Activated naive CD4-positive, alpha-beta T cell treated with anti-CD3 and anti-CD28 coated beads, Interleukin-2, amount 10 ng/mL, durations not matched to agents 7 days and 5 days (primary cell): ENCODE results near the gene PCYOX1L.
A peak's percentile ranks its signal among the peaks of the same experiment; 100 is the strongest.

ENCODE experiments used
- CTCF ChIA-PET: fragments of 350-600 bp; sonication (Branson Sonifier 250); formaldehyde crosslinking; loops from one replicate; lab custom pipeline; 2021; ENCODE audit warnings: antibody characterized with exemption; lab: Charles Lee
- DNase-seq: peaks from one replicate; pipeline ENCODE4 v3.0.0-alpha.2; 2020
- H3K27ac Mint-ChIP-seq: one replicate; pipeline ENCODE4 v1.8.0; 2021; ENCODE audit warnings: mild to moderate bottlenecking, moderate library complexity, mixed read lengths
- H3K27me3 Mint-ChIP-seq: one replicate; pipeline ENCODE4 v1.8.0; 2021; ENCODE audit warnings: mild to moderate bottlenecking, mixed read lengths
- H3K36me3 Mint-ChIP-seq: one replicate; pipeline ENCODE4 v1.8.0; 2021; ENCODE audit warnings: mixed read lengths
- H3K4me1 Mint-ChIP-seq: one replicate; pipeline ENCODE4 v1.8.0; 2021; ENCODE audit warnings: mixed read lengths
- H3K4me3 Mint-ChIP-seq: one replicate; pipeline ENCODE4 v1.8.0; 2021; ENCODE audit warnings: mild to moderate bottlenecking, moderate library complexity, mixed read lengths
- H3K9me3 Mint-ChIP-seq: one replicate; pipeline ENCODE4 v1.8.0; 2021; ENCODE audit warnings: mixed read lengths

PCYOX1L gene

DNA sequence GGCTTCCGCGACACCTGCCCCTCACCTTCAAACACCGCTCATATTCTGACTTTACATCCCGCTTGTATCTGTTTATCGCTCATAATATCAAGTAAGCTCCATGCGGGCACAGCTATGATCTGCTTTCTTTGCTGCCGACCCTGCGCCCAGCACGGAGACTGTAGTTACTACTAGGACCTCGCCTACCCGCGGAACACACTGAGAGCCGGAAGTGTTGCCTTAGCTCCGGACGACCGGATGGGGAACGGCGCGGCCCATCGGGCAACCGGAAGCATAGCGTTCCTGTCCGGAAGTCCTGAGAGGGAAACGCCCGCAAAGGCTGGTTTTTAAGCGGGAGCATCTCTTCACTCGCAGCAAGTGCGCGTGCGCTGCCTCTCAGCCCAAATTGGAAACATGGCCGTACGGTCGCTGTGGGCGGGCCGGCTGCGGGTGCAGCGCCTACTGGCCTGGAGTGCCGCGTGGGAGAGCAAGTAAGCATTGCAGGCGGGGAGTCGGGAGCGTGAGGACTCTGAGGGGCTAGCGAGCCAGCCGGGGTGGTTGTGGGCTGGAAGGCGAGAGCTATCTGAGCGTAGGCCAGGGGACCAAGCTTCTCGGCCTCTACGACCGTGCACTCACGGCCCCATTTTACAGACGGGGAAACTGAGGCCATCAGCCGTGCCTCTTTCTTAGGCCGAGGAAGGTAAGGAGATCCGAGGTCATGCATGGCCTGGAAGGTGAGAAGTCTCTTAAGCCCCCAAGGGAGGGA lies 12.5 kb upstream of the PCYOX1L start, which contains the start of gene GRPEL2:
Gene GRPEL2 (plus strand): TSS at position 353 of the 745 bp plus-strand sequence. CDS start 41 bp downstream, at position 394.
- Mint-ChIP-seq H3K36me3 (peaks cover 42% of the 10 kb centered on the region), H3K4me3 (peak within 1 kb of the TSS; percentile 80), H3K4me1 (peaks cover 56% of the 10 kb centered on the region), H3K27ac (peak within 1 kb of the TSS; percentile 86), H3K27me3 (no peaks in the 10 kb centered on the region), H3K9me3 (no peaks in the 10 kb centered on the region)
- CTCF ChIA-PET: interaction anchor here (1.7 to 3.2 kb wide), 4 partner anchors 12 to 27 kb away, joined by 5 to 21 read pairs (median 6); partner anchors contain the start of gene PCYOX1L
- DNase-seq: peak; percentile 94

DNA sequence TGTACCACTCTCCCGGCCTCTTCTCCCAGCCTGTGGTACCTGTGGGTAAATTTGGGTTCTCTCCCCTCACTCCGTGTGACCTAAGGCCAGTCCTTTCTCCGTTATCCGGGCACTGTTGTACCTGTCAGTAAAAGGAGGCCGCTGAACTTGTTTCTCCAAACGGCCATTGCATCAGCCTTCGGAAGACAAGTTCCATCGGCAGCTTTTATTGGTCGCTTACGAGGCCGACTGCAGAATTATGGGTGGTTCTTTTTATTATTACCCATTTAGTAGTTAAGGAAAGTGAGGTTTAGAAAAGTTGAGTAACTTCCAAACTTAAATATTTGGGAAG lies 12.0 kb upstream of the PCYOX1L start:
- no peaks in the 10 kb centered on the region for H3K27me3 Mint-ChIP-seq
- peak overlapping the region; percentile 86 for H3K27ac Mint-ChIP-seq
- CTCF ChIA-PET: interaction anchor here (1.1 to 3.2 kb wide), 4 partner anchors 12 to 24 kb away, joined by 5 to 21 read pairs (median 6); partner anchors contain the start of gene PCYOX1L
- peaks cover 61% of the 10 kb centered on the region for H3K4me1 Mint-ChIP-seq
- DNase-seq: peak; percentile 36
- H3K9me3 Mint-ChIP-seq: no peaks in the 10 kb centered on the region
- H3K4me3 Mint-ChIP-seq: peak overlapping the region; percentile 80
- peaks cover 47% of the 10 kb centered on the region for H3K36me3 Mint-ChIP-seq

DNA sequence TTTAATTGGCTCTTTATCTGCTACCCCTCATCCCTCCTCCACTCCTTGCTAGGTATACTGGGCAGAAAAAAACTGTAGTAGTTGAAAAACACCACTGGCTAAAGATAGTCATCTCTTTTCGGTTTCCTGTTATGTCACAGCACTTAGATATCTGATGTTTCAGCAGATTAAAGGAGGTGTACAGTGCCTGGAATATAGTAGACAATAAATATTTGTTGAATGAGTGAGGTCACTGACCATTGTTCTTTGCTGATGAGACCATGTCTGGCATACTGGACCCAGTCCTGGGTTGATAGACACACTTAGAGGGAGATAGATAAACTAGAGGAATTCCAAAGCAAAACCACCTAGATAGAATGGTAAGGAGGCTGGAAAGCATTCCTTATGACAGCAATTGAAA lies 9.3 kb upstream of the PCYOX1L start:
- peaks cover 70% of the 10 kb centered on the region for H3K36me3 Mint-ChIP-seq
- CTCF ChIA-PET: no interaction called here
- H3K9me3 Mint-ChIP-seq: no peaks in the 10 kb centered on the region
- no peak for DNase-seq
- H3K27me3 Mint-ChIP-seq: no peaks in the 10 kb centered on the region
- peaks cover 82% of the 10 kb centered on the region for H3K4me1 Mint-ChIP-seq
- H3K4me3 Mint-ChIP-seq: peak overlapping the region; percentile 80
- H3K27ac Mint-ChIP-seq: peak overlapping the region; percentile 89

DNA sequence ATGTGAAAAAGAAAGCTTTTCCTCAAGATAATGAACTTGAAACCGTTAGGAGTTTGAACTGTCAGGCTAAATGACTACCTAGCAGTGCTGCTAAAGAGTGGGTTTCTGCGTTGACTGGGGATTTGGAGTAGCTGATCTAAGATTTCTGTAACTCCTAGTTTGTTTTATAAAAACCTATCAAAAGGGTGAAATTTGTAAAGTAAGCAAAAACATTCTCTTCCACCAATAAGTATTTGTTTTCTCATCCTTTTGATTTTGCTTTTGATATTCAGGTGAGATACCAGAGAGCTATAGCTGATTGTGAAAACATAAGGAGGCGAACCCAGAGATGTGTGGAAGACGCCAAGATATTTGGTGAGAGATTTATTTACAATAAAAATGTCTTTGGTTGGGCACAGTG lies 8.5 kb upstream of the PCYOX1L start:
- Mint-ChIP-seq H3K27me3 (no peaks in the 10 kb centered on the region), H3K27ac (peak overlapping the region; percentile 89), H3K4me3 (peak overlapping the region; percentile 80), H3K9me3 (no peaks in the 10 kb centered on the region), H3K36me3 (peaks cover 77% of the 10 kb centered on the region), H3K4me1 (peaks cover 81% of the 10 kb centered on the region)
- CTCF ChIA-PET: interaction anchor here (0.9 to 1.7 kb wide), 2 partner anchors 8 to 11 kb away, joined by 3 read pairs; partner anchors contain the start of gene PCYOX1L
- no peak for DNase-seq

DNA sequence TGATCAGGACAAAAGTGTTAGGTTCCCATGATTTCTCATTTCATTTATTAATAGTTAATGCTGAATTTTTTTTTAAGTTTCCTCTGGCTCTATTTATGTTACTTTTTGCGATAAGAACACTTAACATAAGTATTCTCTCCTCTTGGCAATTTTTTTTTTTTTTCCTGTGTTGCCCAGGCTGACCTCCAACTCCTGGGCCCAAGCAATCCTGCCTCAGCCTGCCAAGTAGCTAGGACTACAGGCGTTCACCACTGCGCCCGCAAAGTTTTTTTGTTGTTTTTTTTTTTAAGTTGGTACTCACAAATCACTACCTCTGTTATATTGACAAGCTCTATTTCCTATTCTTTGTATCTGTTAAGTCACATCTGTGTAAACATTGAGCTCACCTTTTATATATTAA lies 5.7 kb upstream of the PCYOX1L start:
- Mint-ChIP-seq H3K27ac (peak overlapping the region; percentile 4), H3K4me3 (no peak overlapping the region), H3K9me3 (no peaks in the 10 kb centered on the region), H3K4me1 (peaks cover 90% of the 10 kb centered on the region), H3K36me3 (peaks cover 82% of the 10 kb centered on the region), H3K27me3 (no peaks in the 10 kb centered on the region)
- CTCF ChIA-PET: no interaction called here
- DNase-seq: no peak

DNA sequence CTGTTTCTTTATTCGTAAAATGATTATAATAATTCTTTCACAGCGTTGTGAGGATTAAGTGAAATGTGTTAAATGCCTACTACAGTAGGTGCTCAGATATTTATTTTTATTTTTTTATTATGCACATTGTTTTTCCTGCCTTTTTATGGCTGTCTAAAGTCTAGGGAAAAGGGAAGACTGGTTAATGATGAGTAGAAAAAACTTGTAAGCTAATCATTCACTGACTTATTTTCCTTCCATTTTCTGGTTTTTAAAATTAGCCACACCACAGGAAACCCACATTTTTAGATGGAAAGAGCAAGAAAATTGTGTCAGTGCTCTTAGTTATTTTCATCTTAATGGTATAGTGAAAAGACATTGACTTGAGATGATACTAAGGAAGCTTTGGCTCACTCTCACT lies 3.9 kb upstream of the PCYOX1L start:
- H3K4me1 Mint-ChIP-seq: peaks cover 87% of the 10 kb centered on the region
- DNase-seq: no peak
- no peaks in the 10 kb centered on the region for H3K9me3 Mint-ChIP-seq
- peaks cover 67% of the 10 kb centered on the region for H3K36me3 Mint-ChIP-seq
- H3K4me3 Mint-ChIP-seq: no peak overlapping the region
- CTCF ChIA-PET: interaction anchor here (1.5 to 2.4 kb wide), 2 partner anchors 14 to 18 kb away, joined by 4 to 7 read pairs; no protein-coding TSS in a partner anchor
- H3K27me3 Mint-ChIP-seq: no peaks in the 10 kb centered on the region
- peak overlapping the region; percentile 77 for H3K27ac Mint-ChIP-seq

DNA sequence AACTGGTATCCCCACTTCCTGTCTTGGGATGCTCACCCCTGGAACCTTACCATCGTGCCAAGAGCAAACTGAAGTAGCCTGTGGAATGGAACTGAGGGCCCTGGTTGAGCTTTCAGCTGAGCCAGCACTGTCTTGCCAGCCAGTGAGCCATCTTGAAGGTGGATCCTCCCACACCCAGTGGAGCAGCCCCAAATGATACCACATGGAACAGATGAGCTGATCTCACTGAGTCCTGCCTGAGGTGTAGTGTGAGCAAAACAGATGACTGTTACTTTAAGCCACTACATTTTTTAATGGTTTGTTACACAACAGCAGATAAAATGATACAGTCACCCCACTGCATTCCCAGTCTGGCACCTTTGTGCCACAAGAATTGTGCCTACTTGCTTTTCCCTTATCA lies 2.2 kb upstream of the PCYOX1L start:
- Mint-ChIP-seq H3K4me3 (no peak overlapping the region), H3K27ac (peak overlapping the region; percentile 29), H3K36me3 (peaks cover 64% of the 10 kb centered on the region), H3K9me3 (no peaks in the 10 kb centered on the region), H3K27me3 (no peaks in the 10 kb centered on the region), H3K4me1 (peaks cover 87% of the 10 kb centered on the region)
- CTCF ChIA-PET: interaction anchor here (0.7 to 3.8 kb wide), 2 partner anchors 12 to 209 kb away, joined by 3 to 46 read pairs; no protein-coding TSS in a partner anchor
- no peak for DNase-seq

DNA sequence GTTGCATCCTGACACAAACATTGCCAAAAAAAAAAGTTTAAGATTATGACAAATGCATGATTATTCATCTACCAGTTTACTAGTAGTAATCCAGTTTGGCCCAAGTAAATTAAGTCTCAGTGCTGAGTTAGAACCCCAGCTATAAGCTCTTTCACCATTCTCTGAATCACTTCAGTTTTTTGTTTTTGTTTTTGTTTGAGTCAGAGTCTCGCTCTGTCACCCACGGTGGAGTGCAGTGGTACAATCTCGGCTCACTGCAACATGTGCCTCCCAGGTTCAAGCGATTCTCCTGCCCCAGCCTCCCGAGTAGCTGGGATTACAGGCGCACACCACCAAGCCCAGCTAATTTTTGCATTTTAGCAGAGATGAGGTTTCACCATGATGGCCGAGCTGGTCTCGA lies 1.5 kb upstream of the PCYOX1L start:
- CTCF ChIA-PET: interaction anchor here (0.6 to 3.8 kb wide), 2 partner anchors 11 to 496 kb away, joined by 3 to 46 read pairs; no protein-coding TSS in a partner anchor
- Mint-ChIP-seq H3K27me3 (no peaks in the 10 kb centered on the region), H3K36me3 (peaks cover 59% of the 10 kb centered on the region), H3K4me3 (no peak overlapping the region), H3K9me3 (no peaks in the 10 kb centered on the region), H3K27ac (no peak overlapping the region), H3K4me1 (peaks cover 87% of the 10 kb centered on the region)
- DNase-seq: no peak

DNA sequence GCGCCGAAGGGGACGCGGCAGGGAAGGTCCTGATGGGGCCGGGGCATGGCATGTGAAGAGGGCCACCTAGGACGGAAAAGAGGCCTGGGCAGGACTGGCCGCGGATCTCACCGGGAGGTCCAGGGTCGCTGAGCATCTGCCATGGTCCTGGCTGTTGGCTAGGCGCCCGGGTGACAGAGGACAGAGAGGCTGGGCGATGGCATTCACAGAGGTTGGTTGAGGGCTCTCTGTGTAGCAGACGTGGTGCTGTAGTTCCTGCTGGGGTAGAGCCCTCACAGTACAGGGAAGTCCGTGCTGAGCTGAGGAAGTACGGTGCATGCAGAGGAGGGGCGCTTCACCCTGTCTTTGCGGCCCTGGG lies 427 bp downstream of the PCYOX1L start:
- Mint-ChIP-seq H3K4me3 (peak overlapping the region; percentile 89), H3K9me3 (no peaks in the 10 kb centered on the region), H3K4me1 (peaks cover 71% of the 10 kb centered on the region), H3K27ac (peak overlapping the region; percentile 82), H3K36me3 (peaks cover 49% of the 10 kb centered on the region), H3K27me3 (no peaks in the 10 kb centered on the region)
- DNase-seq: peak; percentile 53
- CTCF ChIA-PET: interaction anchor here (0.8 to 3.8 kb wide), 5 partner anchors 9 to 13 kb away, joined by 3 to 46 read pairs (median 3); partner anchors contain the start of gene GRPEL2

DNA sequence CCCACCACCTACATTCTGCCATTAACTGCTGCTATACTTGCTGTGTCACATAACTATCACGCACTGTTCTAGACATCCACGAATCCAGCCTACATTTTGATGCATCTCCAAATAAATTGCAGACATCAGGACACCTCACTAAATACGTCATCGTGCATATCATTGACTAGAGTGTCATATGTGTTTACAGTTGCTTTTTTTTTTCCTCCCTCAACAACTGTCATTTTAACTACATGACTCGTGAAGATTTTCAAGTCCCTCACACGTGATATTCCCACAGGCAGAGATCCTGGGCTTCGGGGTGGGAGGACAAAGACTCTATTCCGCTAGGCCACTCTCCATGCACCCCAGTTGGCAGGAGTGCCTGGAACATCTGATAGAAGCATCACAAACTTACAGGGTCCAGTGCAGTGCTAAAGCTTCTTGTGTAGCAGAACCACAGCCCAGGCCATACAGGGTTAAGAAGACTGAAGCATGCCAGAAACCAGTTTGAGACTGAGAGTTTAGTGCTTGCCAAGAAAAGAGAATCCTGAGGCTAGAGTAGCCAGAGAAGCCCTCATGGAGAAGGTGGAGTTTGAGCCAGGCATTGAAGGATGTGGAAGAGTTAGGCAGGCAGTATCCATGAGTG lies 1.1 kb downstream of the PCYOX1L start:
- H3K9me3 Mint-ChIP-seq: no peaks in the 10 kb centered on the region
- H3K27ac Mint-ChIP-seq: peak overlapping the region; percentile 82

DNA sequence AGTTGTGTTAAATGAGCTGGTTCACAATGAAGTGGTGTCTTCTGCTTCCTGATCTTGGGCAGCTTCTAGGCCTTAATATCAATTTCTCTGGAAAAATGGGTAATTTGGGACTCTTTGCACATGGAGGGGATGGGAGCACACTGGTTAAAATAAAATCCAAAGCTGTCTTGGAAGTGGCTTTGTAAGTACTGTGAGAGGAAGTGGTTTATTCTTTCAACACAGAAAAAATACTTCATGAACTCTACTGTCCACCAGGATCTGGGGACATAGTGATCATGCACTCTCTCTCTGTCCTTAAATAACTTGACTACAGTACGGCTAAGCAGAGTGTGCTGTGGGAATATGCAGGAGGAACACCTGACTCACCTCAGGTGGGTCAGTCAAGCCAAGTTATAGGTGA lies 2.4 kb downstream of the PCYOX1L start:
- DNase-seq: no peak
- peaks cover 44% of the 10 kb centered on the region for H3K36me3 Mint-ChIP-seq
- peak overlapping the region; percentile 49 for H3K4me3 Mint-ChIP-seq
- H3K9me3 Mint-ChIP-seq: no peaks in the 10 kb centered on the region
- H3K4me1 Mint-ChIP-seq: peaks cover 54% of the 10 kb centered on the region
- no peaks in the 10 kb centered on the region for H3K27me3 Mint-ChIP-seq
- CTCF ChIA-PET: interaction anchor here (0.7 to 3.8 kb wide), 8 partner anchors 9 to 256 kb away, joined by 3 to 26 read pairs (median 4); no protein-coding TSS in a partner anchor
- peak overlapping the region; percentile 75 for H3K27ac Mint-ChIP-seq

More for the DNA sequence above, 1.1 kb downstream of the PCYOX1L start:
- peaks cover 65% of the 10 kb centered on the region for H3K4me1 Mint-ChIP-seq
- peak overlapping the region; percentile 89 for H3K4me3 Mint-ChIP-seq
- no peak for DNase-seq
- CTCF ChIA-PET: interaction anchor here (0.9 to 3.8 kb wide), 6 partner anchors 8 to 206 kb away, joined by 3 to 46 read pairs (median 4); no protein-coding TSS in a partner anchor
- H3K27me3 Mint-ChIP-seq: no peaks in the 10 kb centered on the region
- H3K36me3 Mint-ChIP-seq: peaks cover 44% of the 10 kb centered on the region

DNA sequence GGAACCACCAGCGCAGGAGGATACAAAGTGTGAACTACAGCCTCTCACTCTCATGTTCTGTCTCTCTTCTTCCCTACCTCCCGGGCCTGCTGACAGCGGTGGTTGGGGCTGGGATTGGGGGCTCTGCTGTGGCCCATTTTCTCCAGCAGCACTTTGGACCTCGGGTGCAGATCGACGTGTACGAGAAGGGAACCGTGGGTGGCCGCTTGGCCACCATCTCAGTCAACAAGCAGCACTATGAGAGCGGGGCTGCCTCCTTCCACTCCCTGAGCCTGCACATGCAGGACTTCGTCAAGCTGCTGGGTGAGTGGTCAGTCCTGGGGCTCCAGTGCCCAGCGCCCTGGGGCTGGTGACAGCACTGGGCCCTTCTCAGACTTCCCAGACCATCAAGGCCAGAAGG lies 4.7 kb downstream of the PCYOX1L start:
- peaks cover 41% of the 10 kb centered on the region for H3K4me1 Mint-ChIP-seq
- DNase-seq: no peak
- CTCF ChIA-PET: interaction anchor here (3.8 to 14.8 kb wide), 2 partner anchors 10 to 46 kb away, joined by 26 to 372 read pairs; no protein-coding TSS in a partner anchor
- H3K27ac Mint-ChIP-seq: no peak overlapping the region
- H3K9me3 Mint-ChIP-seq: no peaks in the 10 kb centered on the region
- no peaks in the 10 kb centered on the region for H3K27me3 Mint-ChIP-seq
- no peak overlapping the region for H3K4me3 Mint-ChIP-seq
- H3K36me3 Mint-ChIP-seq: peaks cover 41% of the 10 kb centered on the region

DNA sequence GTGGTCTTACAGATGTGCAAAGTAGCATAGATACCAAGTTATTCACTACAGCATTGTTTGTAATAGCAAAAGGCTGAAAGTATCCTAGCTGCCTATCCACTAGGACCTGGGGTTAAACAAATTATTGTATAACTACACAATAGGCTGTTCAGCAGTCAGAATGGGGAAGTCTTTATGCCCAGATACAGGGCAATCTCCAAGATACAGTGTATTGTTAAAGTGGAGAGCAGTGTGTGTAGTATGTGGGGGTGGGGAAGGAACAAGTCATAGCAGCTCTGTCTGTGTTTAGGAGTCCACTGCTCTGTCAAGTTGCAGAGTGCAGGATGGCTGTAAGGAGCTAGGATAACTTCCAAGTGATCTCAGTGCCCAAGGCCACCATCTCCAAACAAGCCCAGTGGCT lies 5.5 kb downstream of the PCYOX1L start:
- Mint-ChIP-seq H3K9me3 (no peaks in the 10 kb centered on the region), H3K4me3 (no peak overlapping the region), H3K36me3 (peaks cover 43% of the 10 kb centered on the region), H3K27ac (no peak overlapping the region), H3K4me1 (peaks cover 36% of the 10 kb centered on the region), H3K27me3 (no peaks in the 10 kb centered on the region)
- CTCF ChIA-PET: interaction anchor here (1.3 to 14.8 kb wide), 2 partner anchors 10 to 47 kb away, joined by 3 to 372 read pairs; no protein-coding TSS in a partner anchor
- no peak for DNase-seq

DNA sequence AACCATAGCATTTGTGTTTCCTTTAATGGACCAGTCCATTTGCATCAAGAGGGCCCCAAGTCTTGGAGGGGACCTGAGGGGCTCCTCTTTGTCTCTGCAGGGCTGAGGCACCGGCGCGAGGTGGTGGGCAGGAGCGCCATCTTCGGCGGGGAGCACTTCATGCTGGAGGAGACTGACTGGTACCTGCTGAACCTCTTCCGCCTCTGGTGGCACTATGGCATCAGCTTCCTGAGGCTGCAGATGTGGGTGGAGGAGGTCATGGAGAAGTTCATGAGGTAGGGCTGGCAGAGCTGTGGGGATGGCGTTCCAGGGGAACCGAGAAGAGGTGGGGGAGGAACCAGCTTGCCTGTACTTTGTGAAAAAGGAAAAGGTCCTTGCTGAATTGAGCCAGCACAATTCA lies 6.1 kb downstream of the PCYOX1L start:
- Mint-ChIP-seq H3K9me3 (no peaks in the 10 kb centered on the region), H3K27me3 (no peaks in the 10 kb centered on the region), H3K36me3 (peaks cover 45% of the 10 kb centered on the region), H3K4me1 (peaks cover 30% of the 10 kb centered on the region), H3K4me3 (no peak overlapping the region), H3K27ac (no peak overlapping the region)
- CTCF ChIA-PET: interaction anchor here (0.6 to 14.8 kb wide), 3 partner anchors 10 to 1720 kb away, joined by 3 to 372 read pairs (median 3); no protein-coding TSS in a partner anchor
- DNase-seq: no peak
